ENCODE measurements around the gene IL32.

- TF ChIP-seq, protein P1, sequence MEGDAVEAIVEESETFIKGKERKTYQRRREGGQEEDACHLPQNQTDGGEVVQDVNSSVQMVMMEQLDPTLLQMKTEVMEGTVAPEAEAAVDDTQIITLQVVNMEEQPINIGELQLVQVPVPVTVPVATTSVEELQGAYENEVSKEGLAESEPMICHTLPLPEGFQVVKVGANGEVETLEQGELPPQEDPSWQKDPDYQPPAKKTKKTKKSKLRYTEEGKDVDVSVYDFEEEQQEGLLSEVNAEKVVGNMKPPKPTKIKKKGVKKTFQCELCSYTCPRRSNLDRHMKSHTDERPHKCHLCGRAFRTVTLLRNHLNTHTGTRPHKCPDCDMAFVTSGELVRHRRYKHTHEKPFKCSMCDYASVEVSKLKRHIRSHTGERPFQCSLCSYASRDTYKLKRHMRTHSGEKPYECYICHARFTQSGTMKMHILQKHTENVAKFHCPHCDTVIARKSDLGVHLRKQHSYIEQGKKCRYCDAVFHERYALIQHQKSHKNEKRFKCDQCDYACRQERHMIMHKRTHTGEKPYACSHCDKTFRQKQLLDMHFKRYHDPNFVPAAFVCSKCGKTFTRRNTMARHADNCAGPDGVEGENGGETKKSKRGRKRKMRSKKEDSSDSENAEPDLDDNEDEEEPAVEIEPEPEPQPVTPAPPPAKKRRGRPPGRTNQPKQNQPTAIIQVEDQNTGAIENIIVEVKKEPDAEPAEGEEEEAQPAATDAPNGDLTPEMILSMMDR (IDR thresholded peaks at IDR 0.05; ENCODE audit: low read length): no peak
- TF ChIP-seq EZH2 (IDR thresholded peaks at IDR 0.05; ENCODE audit: borderline replicate concordance, low read length): no peak
Observed at GRCh38 chr16:3026609-3027488, 38.6 kb upstream of the IL32 start.
